Tibial nerve (tissue), 4 donors: Measurements from ENCODE around the gene KAT6B. TPM values are rescaled to one million over a fixed set of nuclear protein-coding genes. Genes with fewer than 3 reads are reported as not detected.
A peak's percentile ranks its signal among the peaks of the same experiment; 100 is the strongest.

Source experiments
- DNase-seq, 2 donors: peaks; one replicate each; pipeline ENCODE4 v3.0.0-alpha.2; 2019; ENCODE audit warnings: low spot score in 2 of 2
- H3K27ac ChIP-seq, 4 donors: fragments of 200-600 bp; sonication (generic) in 3 of 4; one replicate each; pipeline ENCODE4 v1.5.1; 2017 to 2019; ENCODE audit warnings: mild to moderate bottlenecking in 1 of 4
- H3K27me3 ChIP-seq, 2 donors: fragments of 200-600 bp; sonication (generic) in 1 of 2; one replicate each; pipeline versions ENCODE4 v1.5.1 to v1.6.0; 2017 to 2019
- H3K36me3 ChIP-seq, 3 donors: fragments of 200-600 bp; sonication (generic); one replicate each; pipeline ENCODE4 v1.5.1; 2018 to 2019
- H3K4me1 ChIP-seq, 4 donors: fragments of 200-600 bp; sonication (generic) in 3 of 4; one replicate each; pipeline ENCODE4 v1.5.1; 2017 to 2019
- H3K4me3 ChIP-seq, 4 donors: fragments of 200-600 bp; sonication (generic) in 3 of 4; one replicate each; pipeline ENCODE4 v1.5.1; 2017 to 2019; ENCODE audit warnings: mild to moderate bottlenecking in 1 of 4, moderate library complexity in 1 of 4
- H3K9me3 ChIP-seq, 4 donors: fragments of 200-600 bp; sonication (generic) in 3 of 4; one replicate each; pipeline ENCODE4 v1.5.1; 2017 to 2019
- CTCF ChIP-seq, 5 experiments: fragments of 200-600 bp in 3 of 5; fragments of 450-650 bp in 2 of 5; sonication (generic) in 3 of 5; IDR thresholded peaks; one replicate each; pipeline ENCODE4 v1.5.1; 2016 to 2019; ENCODE audit warnings: antibody characterized with exemption in 5 of 5, mild to moderate bottlenecking in 3 of 5, moderate library complexity in 2 of 5
- EP300 ChIP-seq, 2 donors: sonication (generic); formaldehyde crosslinking; IDR thresholded peaks; one replicate each; pipeline ENCODE4 v1.6.1; 2017; ENCODE audit warnings: antibody characterized with exemption in 2 of 2, mild to moderate bottlenecking in 1 of 2
- POLR2A ChIP-seq, 2 donors: fragments of 450-650 bp; IDR thresholded peaks; one replicate each; pipeline ENCODE4 v1.6.1; 2017; ENCODE audit warnings: antibody characterized with exemption in 2 of 2, mild to moderate bottlenecking in 2 of 2, moderate library complexity in 2 of 2
- WGBS, 2 donors: methylation state at CpG; one replicate each; pipeline ENCODE4 v1.1.5; 2018; 5-methylcytosine and 5-hydroxymethylcytosine counted together
- total RNA-seq, 4 donors: library from RNA; depleted of rRNA; stranded (reverse); fragments of >200 nt; gene quantifications; one replicate each; pipeline ENCODE4 v1.1.0, GENCODE V29; 2016

Gene KAT6B
- total RNA-seq, 4 donors from 2014 or later = 42.3 to 59.7 (median 45.6) TPM

GRCh38 chr10:74883428-74883827, 57.0 kb downstream of the KAT6B start:
- Histone ChIP-seq H3K36me3 (no peaks in the 10 kb centered on the region), H3K27me3 (no peaks in the 10 kb centered on the region), H3K9me3 (no peaks in the 10 kb centered on the region), H3K27ac (no peak overlapping the region), H3K4me3 (no peak overlapping the region), H3K4me1 (peaks cover 0 to 34% (median 7%) of the 10 kb centered on the region in 4 donors)
- no peak for DNase-seq
- no peak for TF ChIP-seq POLR2A (IDR thresholded peaks at IDR 0.05)
- no peak for TF ChIP-seq EP300 (IDR thresholded peaks at IDR 0.05)
- TF ChIP-seq CTCF (IDR thresholded peaks at IDR 0.05) = no peak
- 79 to 93% methylated on average over 1 of the region's 1 CpG for WGBS, 2 donors

- TF ChIP-seq CTCF (IDR thresholded peaks at IDR 0.05) (no peak), EP300 (IDR thresholded peaks at IDR 0.05) (no peak), POLR2A (IDR thresholded peaks at IDR 0.05) (no peak)
- WGBS, 2 donors = 73 to 74% methylated on average over 2 of the region's 2 CpGs
- no peaks in the 10 kb centered on the region for H3K36me3 ChIP-seq
- H3K4me3 ChIP-seq = no peak overlapping the region
- no peak for DNase-seq
- H3K4me1 ChIP-seq = peaks cover 0 to 46% (median 4%) of the 10 kb centered on the region in 4 donors
- peak overlapping the region in 1 of 4 donors; percentile 22 for H3K27ac ChIP-seq
- no peaks in the 10 kb centered on the region for H3K27me3 ChIP-seq
- no peaks in the 10 kb centered on the region for H3K9me3 ChIP-seq
These were observed 61.3 kb downstream of the KAT6B start for GRCh38 chr10:74887614-74888284.

GRCh38 chr10:74888962-74889661, 62.7 kb downstream of the KAT6B start:
- no peak for TF ChIP-seq CTCF (IDR thresholded peaks at IDR 0.05)
- TF ChIP-seq EP300 (IDR thresholded peaks at IDR 0.05) = no peak
- no peak for TF ChIP-seq POLR2A (IDR thresholded peaks at IDR 0.05)
- H3K4me1 ChIP-seq = peaks cover 0 to 38% (median 4%) of the 10 kb centered on the region in 4 donors

GRCh38 chr10:74889662-74889998, 63.2 kb downstream of the KAT6B start:
- H3K4me3 ChIP-seq = no peak overlapping the region
- TF ChIP-seq EP300 (IDR thresholded peaks at IDR 0.05) (no peak), CTCF (IDR thresholded peaks at IDR 0.05) (no peak), POLR2A (IDR thresholded peaks at IDR 0.05) (no peak)
- no peaks in the 10 kb centered on the region for H3K36me3 ChIP-seq
- no peaks in the 10 kb centered on the region for H3K9me3 ChIP-seq
- H3K27ac ChIP-seq = no peak overlapping the region
- no peaks in the 10 kb centered on the region for H3K27me3 ChIP-seq
- H3K4me1 ChIP-seq = peaks cover 0 to 38% (median 4%) of the 10 kb centered on the region in 4 donors
- DNase-seq = no peak

More at GRCh38 chr10:74888962-74889661, 62.7 kb downstream of the KAT6B start:
- Histone ChIP-seq H3K36me3 (no peaks in the 10 kb centered on the region), H3K4me3 (no peak overlapping the region), H3K27me3 (no peaks in the 10 kb centered on the region), H3K27ac (no peak overlapping the region), H3K9me3 (no peaks in the 10 kb centered on the region)
- 82 to 84% methylated on average over 6 of the region's 6 CpGs for WGBS, 2 donors
- DNase-seq = no peak

- H3K27me3 ChIP-seq = no peaks in the 10 kb centered on the region
- H3K36me3 ChIP-seq = no peaks in the 10 kb centered on the region
- no peak for TF ChIP-seq POLR2A (IDR thresholded peaks at IDR 0.05)
- TF ChIP-seq EP300 (IDR thresholded peaks at IDR 0.05) = no peak
- TF ChIP-seq CTCF (IDR thresholded peaks at IDR 0.05) = no peak
- WGBS, 2 donors = 86 to 94% methylated on average over 7 of the region's 7 CpGs
- DNase-seq = no peak
- H3K4me1 ChIP-seq = peaks cover 0 to 38% (median 5%) of the 10 kb centered on the region in 4 donors
- no peak overlapping the region for H3K4me3 ChIP-seq
- no peak overlapping the region for H3K27ac ChIP-seq
- no peaks in the 10 kb centered on the region for H3K9me3 ChIP-seq
These were observed 64.1 kb downstream of the KAT6B start for GRCh38 chr10:74890460-74890859.
